ENCODE results near the gene RNASEH2C. TPM values are rescaled to one million over a fixed set of nuclear protein-coding genes. Genes with fewer than 3 reads are reported as not detected.
"Not testable (repeated sequence)": the region's sequence is repeated elsewhere in the genome, so short reads cannot be mapped to it uniquely, and the experiment has no call there.

RNASEH2C gene
- total RNA-seq, 1 donor from 2014 or later, result 50.1 TPM

DNA sequence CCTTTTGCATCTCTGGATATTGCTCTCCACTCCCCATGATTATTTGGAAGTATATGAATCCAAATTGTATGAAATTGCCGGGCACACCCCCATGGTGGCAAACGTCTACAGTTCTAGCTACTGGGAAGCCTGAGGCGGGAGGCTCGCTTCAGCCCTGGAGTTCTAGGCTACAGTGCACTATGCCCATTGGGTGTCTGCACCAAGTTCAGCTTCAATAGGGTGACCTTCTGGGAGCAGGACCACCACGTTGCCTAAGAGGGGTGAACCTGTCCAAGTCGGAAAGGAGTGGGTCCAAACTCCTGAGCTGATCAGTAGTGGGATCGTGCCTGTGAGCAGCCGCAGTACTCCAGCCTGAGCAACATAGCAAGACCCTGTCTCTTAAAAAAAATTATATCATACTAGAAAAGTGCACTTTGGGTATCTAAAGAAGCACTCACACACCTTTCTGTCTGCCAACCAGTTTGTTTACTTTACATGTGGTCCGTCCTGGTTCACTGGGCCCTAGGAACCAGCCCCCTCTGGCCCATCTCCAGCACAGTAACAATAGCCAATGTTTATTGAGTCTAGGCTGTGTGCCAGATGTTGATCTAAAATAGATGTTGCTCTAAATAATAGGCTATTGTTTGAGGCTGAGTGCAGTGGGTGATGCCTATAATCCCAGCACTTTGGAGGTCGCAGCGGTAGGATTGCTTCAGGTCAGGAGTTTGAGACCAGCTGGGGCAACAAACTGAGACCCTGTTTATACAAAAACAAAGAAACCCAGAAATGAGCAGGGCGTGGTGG, 24.9 kb downstream of the RNASEH2C start:
- no peaks in the 10 kb centered on the region for H3K36me3 ChIP-seq (ENCODE audit: control insufficient read depth, insufficient read depth, low read length)
- no peak overlapping the region for H3K4me3 ChIP-seq (ENCODE audit: low read depth, low read length)
- no peaks in the 10 kb centered on the region for H3K27me3 ChIP-seq (ENCODE audit: control insufficient read depth, insufficient read depth, low read length)
- TF ChIP-seq, protein P1, sequence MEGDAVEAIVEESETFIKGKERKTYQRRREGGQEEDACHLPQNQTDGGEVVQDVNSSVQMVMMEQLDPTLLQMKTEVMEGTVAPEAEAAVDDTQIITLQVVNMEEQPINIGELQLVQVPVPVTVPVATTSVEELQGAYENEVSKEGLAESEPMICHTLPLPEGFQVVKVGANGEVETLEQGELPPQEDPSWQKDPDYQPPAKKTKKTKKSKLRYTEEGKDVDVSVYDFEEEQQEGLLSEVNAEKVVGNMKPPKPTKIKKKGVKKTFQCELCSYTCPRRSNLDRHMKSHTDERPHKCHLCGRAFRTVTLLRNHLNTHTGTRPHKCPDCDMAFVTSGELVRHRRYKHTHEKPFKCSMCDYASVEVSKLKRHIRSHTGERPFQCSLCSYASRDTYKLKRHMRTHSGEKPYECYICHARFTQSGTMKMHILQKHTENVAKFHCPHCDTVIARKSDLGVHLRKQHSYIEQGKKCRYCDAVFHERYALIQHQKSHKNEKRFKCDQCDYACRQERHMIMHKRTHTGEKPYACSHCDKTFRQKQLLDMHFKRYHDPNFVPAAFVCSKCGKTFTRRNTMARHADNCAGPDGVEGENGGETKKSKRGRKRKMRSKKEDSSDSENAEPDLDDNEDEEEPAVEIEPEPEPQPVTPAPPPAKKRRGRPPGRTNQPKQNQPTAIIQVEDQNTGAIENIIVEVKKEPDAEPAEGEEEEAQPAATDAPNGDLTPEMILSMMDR (IDR thresholded peaks at IDR 0.05; ENCODE audit: insufficient read depth, low read length, poor library complexity, severe bottlenecking), result no peak
- peak; percentile 32 for DNase-seq (ENCODE audit: low read depth)

DNA sequence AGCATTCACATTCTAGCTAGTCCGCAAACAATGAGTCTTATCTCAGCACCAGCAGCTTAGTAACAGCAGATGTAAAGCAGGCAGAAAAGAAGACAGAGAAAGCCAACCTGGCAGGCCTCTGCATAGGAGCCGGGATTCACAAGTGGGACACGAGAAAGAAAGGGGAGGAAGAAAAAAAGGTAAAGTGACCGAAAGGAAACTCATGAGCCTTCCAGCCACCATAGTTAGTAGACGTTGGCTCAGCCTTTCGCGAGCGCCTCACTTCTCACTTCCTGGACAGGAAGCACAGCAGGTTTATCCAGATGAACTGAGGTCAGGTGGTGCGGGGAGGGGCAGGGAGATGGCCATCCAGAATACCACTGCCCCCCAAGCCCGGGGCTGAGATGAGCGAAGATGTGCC, 28.2 kb downstream of the RNASEH2C start:
- Histone ChIP-seq H3K36me3 (ENCODE audit: control insufficient read depth, insufficient read depth, low read length) (no peaks in the 10 kb centered on the region), H3K4me3 (ENCODE audit: low read depth, low read length) (no peak overlapping the region), H3K27me3 (ENCODE audit: control insufficient read depth, insufficient read depth, low read length) (no peaks in the 10 kb centered on the region)
- no peak for DNase-seq (ENCODE audit: low read depth)
- TF ChIP-seq, protein P1 (IDR thresholded peaks at IDR 0.05; ENCODE audit: insufficient read depth, low read length, poor library complexity, severe bottlenecking), result no peak

DNA sequence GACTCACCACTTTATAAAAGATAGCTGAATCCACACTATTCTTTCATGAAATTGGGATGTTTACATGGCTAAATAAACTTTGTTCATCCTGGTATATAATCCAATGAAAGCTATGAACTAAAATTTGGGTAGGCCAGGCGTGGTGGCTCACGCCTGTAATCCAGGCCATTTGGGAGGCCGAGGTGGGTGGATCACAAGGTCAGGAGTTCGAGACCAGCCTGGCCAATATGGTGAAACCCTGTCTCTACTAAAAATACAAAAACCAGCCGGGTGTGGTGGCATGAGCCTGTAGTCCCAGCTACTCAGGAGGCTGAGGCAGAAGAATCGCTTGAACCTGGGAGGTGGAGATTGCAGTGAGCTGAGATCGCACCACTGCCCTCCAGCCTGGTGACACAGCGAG, 28.8 kb downstream of the RNASEH2C start:
- DNase-seq (ENCODE audit: low read depth); H3K36me3 ChIP-seq (ENCODE audit: control insufficient read depth, insufficient read depth, low read length); H3K4me3 ChIP-seq (ENCODE audit: low read depth, low read length); H3K27me3 ChIP-seq (ENCODE audit: control insufficient read depth, insufficient read depth, low read length): not testable (repeated sequence)

DNA sequence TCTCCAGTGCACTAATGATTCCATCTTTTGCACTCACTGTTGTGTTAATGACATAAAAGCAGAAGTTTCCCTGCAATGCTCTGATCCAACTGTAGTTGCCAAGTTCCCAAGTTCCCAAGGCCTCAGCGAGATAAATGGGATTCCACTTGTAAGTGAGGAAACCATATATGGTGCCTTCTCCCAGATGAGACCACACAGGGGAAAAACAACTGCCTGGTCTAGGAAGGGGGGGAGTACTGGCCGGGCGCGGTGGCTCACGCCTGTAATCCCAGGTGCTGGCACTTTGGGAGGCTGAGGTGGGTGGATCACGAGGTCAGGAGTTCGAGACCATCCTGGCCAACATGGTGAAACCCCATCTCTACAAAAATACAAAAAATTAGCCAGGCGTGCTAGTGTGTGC, 34.6 kb downstream of the RNASEH2C start:
- no peak overlapping the region for H3K4me3 ChIP-seq (ENCODE audit: low read depth, low read length)
- TF ChIP-seq, protein P1 (IDR thresholded peaks at IDR 0.05; ENCODE audit: insufficient read depth, low read length, poor library complexity, severe bottlenecking), result no peak
- H3K36me3 ChIP-seq (ENCODE audit: control insufficient read depth, insufficient read depth, low read length), result no peaks in the 10 kb centered on the region
- DNase-seq (ENCODE audit: low read depth), result no peak
- no peaks in the 10 kb centered on the region for H3K27me3 ChIP-seq (ENCODE audit: control insufficient read depth, insufficient read depth, low read length)

DNA sequence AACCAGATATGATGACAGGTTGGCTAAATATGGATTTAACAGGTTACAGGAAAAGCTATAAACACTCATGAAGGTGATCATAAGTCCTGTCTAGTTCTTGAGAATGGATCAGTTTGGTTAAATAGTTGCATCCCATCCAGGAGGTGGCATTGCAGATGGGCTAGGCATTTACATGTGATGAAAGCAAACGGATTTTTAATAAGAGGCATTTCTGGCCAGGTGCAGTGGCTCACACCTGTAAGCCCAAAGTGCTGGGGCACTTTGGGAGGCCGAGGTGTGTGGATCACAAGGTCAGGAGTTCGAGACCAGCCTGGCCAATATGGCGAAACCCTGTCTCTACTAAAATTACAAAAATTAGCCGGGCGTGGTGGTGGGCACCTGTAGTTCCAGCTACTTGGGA, 37.1 kb downstream of the RNASEH2C start:
- H3K36me3 ChIP-seq (ENCODE audit: control insufficient read depth, insufficient read depth, low read length); DNase-seq (ENCODE audit: low read depth); H3K27me3 ChIP-seq (ENCODE audit: control insufficient read depth, insufficient read depth, low read length); H3K4me3 ChIP-seq (ENCODE audit: low read depth, low read length): not testable (repeated sequence)

DNA sequence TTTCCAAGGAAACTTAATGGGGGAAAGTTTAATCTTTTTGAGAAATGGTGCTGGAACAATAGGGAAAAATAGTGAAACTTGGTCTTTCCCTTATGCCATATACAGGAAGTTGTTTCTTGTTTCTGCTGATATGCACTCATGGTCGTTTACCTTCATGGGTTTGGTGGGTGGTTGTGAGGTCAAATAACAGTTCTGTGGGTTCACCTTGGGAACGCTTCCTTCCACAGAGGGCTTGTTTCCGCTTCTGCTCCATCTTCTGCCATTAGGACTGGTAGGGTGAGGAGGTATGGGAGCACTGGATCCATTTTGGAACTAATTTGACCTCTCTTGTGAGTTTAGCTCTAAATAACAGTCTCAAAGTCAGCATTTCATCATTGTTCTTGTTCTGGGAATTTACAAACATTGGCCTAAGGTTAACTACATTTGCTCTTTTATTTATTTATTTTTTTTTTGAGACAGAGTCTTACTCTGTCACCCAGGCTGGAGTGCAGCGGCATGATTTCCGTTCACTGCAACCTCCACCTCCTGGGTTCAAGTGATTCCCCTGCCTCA, 40.3 kb downstream of the RNASEH2C start:
- Histone ChIP-seq H3K4me3 (ENCODE audit: low read depth, low read length) (no peak overlapping the region), H3K27me3 (ENCODE audit: control insufficient read depth, insufficient read depth, low read length) (no peaks in the 10 kb centered on the region), H3K36me3 (ENCODE audit: control insufficient read depth, insufficient read depth, low read length) (no peaks in the 10 kb centered on the region)
- DNase-seq (ENCODE audit: low read depth), result no peak
- TF ChIP-seq, protein P1 (IDR thresholded peaks at IDR 0.05; ENCODE audit: insufficient read depth, low read length, poor library complexity, severe bottlenecking), result no peak

DNA sequence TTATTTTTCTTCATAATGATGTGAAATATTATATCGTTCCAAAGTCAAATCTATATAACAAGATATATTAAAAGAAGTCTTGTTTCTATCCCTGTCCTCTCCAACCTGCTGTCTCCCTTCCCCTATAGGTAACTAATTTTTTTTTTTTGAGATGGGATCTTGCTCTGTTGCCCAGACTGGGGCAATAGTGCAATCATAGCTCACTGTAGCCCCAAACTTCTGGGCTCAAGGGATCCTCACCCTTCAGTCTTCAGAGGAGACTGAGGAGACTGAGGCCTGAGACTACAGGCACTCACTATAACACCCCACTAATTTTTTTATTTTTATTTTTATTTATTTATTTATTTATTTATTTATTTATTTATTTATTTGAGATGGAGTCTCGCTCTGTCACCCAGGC, 47.6 kb downstream of the RNASEH2C start:
- TF ChIP-seq, protein P1 (IDR thresholded peaks at IDR 0.05; ENCODE audit: insufficient read depth, low read length, poor library complexity, severe bottlenecking), result no peak
- Histone ChIP-seq H3K36me3 (ENCODE audit: control insufficient read depth, insufficient read depth, low read length) (no peaks in the 10 kb centered on the region), H3K4me3 (ENCODE audit: low read depth, low read length) (no peak overlapping the region), H3K27me3 (ENCODE audit: control insufficient read depth, insufficient read depth, low read length) (no peaks in the 10 kb centered on the region)
- DNase-seq (ENCODE audit: low read depth), result no peak
